HG03045 (cell line): Measurements from ENCODE around the gene IFI30.

ENCODE experiments used
- ATAC-seq: cut with Tn5 transposase; IDR thresholded peaks from one replicate; pipeline ENCODE4 v1.9.1; 2021; ENCODE audit warnings: mild to moderate bottlenecking, moderate library complexity; ENCODE audit not compliant: unreplicated experiment

The IFI30 gene

GRCh38 chr19:18170714-18171255, 2.8 kb upstream of the IFI30 start:
- ATAC-seq = no peak

GRCh38 chr19:18171605-18172327, 1.8 kb upstream of the IFI30 start:
- ATAC-seq = no peak

- no peak for ATAC-seq
Observed at GRCh38 chr19:18172331-18173053, 1.1 kb upstream of the IFI30 start.

- no peak for ATAC-seq
Observed at GRCh38 chr19:18173054-18173571, 500 bp upstream of the IFI30 start.

GRCh38 chr19:18174983-18175382, 1.4 kb downstream of the IFI30 start:
- no peak for ATAC-seq

- ATAC-seq = no peak
Observed at GRCh38 chr19:18176367-18177310, 3.0 kb downstream of the IFI30 start.

- no peak for ATAC-seq
Observed at GRCh38 chr19:18179957-18180356, 6.3 kb downstream of the IFI30 start.

- no peak for ATAC-seq
Observed at GRCh38 chr19:18183529-18183928, 9.9 kb downstream of the IFI30 start.

GRCh38 chr19:18185538-18185937, 11.9 kb downstream of the IFI30 start:
- ATAC-seq = no peak

- no peak for ATAC-seq
Observed at GRCh38 chr19:18190278-18190677, 16.7 kb downstream of the IFI30 start.

GRCh38 chr19:18191640-18192062, 18.0 kb downstream of the IFI30 start:
- ATAC-seq = no peak

- ATAC-seq = peak; percentile 89
Observed at GRCh38 chr19:18192673-18193387, 19.2 kb downstream of the IFI30 start, which contains the start of gene MPV17L2. Gene MPV17L2, plus strand, starts transcription at chr19:18193218. Its CDS starts 64 bp downstream, at chr19:18193282.

GRCh38 chr19:18193388-18194180, 20.0 kb downstream of the IFI30 start:
- no peak for ATAC-seq

GRCh38 chr19:18194181-18194530, 20.5 kb downstream of the IFI30 start:
- no peak for ATAC-seq

- ATAC-seq = no peak
Observed at GRCh38 chr19:18194554-18195238, 21.1 kb downstream of the IFI30 start.

GRCh38 chr19:18196511-18196845, 22.9 kb downstream of the IFI30 start:
- no peak for ATAC-seq

- no peak for ATAC-seq
Observed at GRCh38 chr19:18197306-18197705, 23.7 kb downstream of the IFI30 start.

- no peak for ATAC-seq
Observed at GRCh38 chr19:18197941-18198340, 24.3 kb downstream of the IFI30 start.

GRCh38 chr19:18198374-18198773, 24.8 kb downstream of the IFI30 start:
- no peak for ATAC-seq
